Smooth muscle cell (in vitro differentiated cells): ENCODE measurements around the gene APOL4. TPM values are rescaled to one million over a fixed set of nuclear protein-coding genes. Genes with fewer than 3 reads are reported as not detected.

Experiments
- DNase-seq: peaks from one replicate; lab custom pipeline; 2025; ENCODE audit not compliant: unreplicated experiment; lab: John Stamatoyannopoulos, UW
- H2AFZ ChIP-seq: fragments of 200-600 bp; sonication (generic); 2 replicates; pipeline ENCODE4 v1.6.0; 2016; ENCODE audit warnings: antibody characterized with exemption, low read depth, mild to moderate bottlenecking
- H3F3A ChIP-seq: fragments of 200-600 bp; sonication (generic); 2 replicates; pipeline ENCODE4 v1.6.0; 2017; ENCODE audit warnings: antibody characterized with exemption, low read depth
- H3K27ac ChIP-seq: fragments of 200-600 bp; sonication (generic); 2 replicates; pipeline ENCODE4 v1.5.1; 2016; ENCODE audit warnings: low read depth, mild to moderate bottlenecking
- H3K27me3 ChIP-seq: fragments of 200-600 bp; sonication (generic); 2 replicates; pipeline ENCODE4 v1.6.1; 2016; ENCODE audit warnings: low read depth, mild to moderate bottlenecking
- H3K36me3 ChIP-seq: fragments of 200-600 bp; sonication (generic); 2 replicates; pipeline ENCODE4 v1.5.1; 2016; ENCODE audit warnings: low read depth
- H3K4me1 ChIP-seq: fragments of 200-600 bp; sonication (generic); 2 replicates; pipeline ENCODE4 v1.5.1; 2016; ENCODE audit warnings: low read depth
- H3K4me2 ChIP-seq: fragments of 200-600 bp; sonication (generic); 2 replicates; pipeline ENCODE4 v1.6.0; 2016; ENCODE audit warnings: mild to moderate bottlenecking
- H3K4me3 ChIP-seq: fragments of 200-600 bp; sonication (generic); 2 replicates; pipeline ENCODE4 v1.5.1; 2016; ENCODE audit warnings: mild to moderate bottlenecking
- H3K79me2 ChIP-seq: fragments of 200-600 bp; sonication (generic); 2 replicates; pipeline ENCODE4 v1.6.0; 2016; ENCODE audit warnings: low read depth, mild to moderate bottlenecking
- H3K9ac ChIP-seq: fragments of 200-600 bp; sonication (generic); 2 replicates; pipeline ENCODE4 v1.6.0; 2016; ENCODE audit warnings: low read depth
- H3K9me3 ChIP-seq: fragments of 200-600 bp; sonication (generic); replicated peaks from 2 replicates; pipeline ENCODE4 v1.5.1; 2016; ENCODE audit warnings: low read depth
- H4K20me1 ChIP-seq: fragments of 200-600 bp; sonication (generic); 2 replicates; pipeline ENCODE4 v1.6.0; 2016; ENCODE audit warnings: low read depth
- WGBS: methylation state at CpG from one replicate; pipeline ENCODE4 v1.1.7; 2016; ENCODE audit warnings: low lambda C conversion rate; 5-methylcytosine and 5-hydroxymethylcytosine counted together
- polyA plus RNA-seq: library from polyadenylated mRNA; unstranded; fragments of >200 nt; fragmentation: Nextera tagmentation; extraction: Ambion mirVana; gene quantifications from 2 replicates; pipeline ENCODE4 v1.2.1, GENCODE V29; 2016
- total RNA-seq: library from RNA; depleted of rRNA; stranded (reverse); fragments of >200 nt; gene quantifications from 2 replicates; pipeline ENCODE4 v1.2.3, GENCODE V29; 2014
- TF ChIP-seq, protein P1 (sequence below): fragments of 200-600 bp; sonication (generic); IDR thresholded peaks from 2 replicates; pipeline ENCODE4 v1.5.1; 2017; ENCODE audit warnings: borderline replicate concordance, mild to moderate bottlenecking, antibody characterized with exemption; ENCODE audit not compliant: insufficient read depth, poor library complexity, severe bottlenecking

APOL4 gene
- total and polyA plus RNA-seq, 2 experiments from 2014 or later, result 0.40 TPM; not detected in 1

DNA sequence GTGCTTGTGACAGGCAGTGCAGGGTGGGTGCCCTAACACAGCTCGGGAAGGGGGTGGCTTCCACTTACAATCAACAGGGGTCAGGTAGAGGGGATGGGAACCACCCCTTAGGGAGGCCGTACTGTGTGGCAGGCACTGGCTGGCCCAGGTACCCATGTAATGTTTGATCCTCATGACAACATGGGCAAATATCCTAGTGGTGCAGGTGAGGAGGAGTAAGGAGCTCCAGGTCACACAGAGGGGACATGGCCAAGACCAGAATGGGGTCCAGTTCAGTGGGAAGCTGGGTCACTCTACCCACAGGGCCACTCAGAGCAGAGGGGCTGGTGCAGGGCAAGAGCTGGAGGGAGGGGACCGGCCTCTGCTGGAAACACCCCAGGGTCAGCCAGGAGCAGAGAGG, 3.1 kb downstream of the APOL4 start:
- no peak overlapping the region for H3K4me2 ChIP-seq
- no peaks in the 10 kb centered on the region for H3K9me3 ChIP-seq
- H3F3A ChIP-seq, result peaks cover 4% of the 10 kb centered on the region
- no peak overlapping the region for H3K9ac ChIP-seq
- H3K79me2 ChIP-seq, result no peaks in the 10 kb centered on the region
- no peak overlapping the region for H3K4me3 ChIP-seq
- WGBS, result 91% methylated on average over 3 of the region's 3 CpGs
- no peak for DNase-seq
- H4K20me1 ChIP-seq, result no peaks in the 10 kb centered on the region
- H2AFZ ChIP-seq, result no peak overlapping the region
- H3K36me3 ChIP-seq, result no peaks in the 10 kb centered on the region
- H3K27me3 ChIP-seq, result no peaks in the 10 kb centered on the region
- H3K4me1 ChIP-seq, result peaks cover 30% of the 10 kb centered on the region
- H3K27ac ChIP-seq, result no peak overlapping the region
- TF ChIP-seq, protein P1, sequence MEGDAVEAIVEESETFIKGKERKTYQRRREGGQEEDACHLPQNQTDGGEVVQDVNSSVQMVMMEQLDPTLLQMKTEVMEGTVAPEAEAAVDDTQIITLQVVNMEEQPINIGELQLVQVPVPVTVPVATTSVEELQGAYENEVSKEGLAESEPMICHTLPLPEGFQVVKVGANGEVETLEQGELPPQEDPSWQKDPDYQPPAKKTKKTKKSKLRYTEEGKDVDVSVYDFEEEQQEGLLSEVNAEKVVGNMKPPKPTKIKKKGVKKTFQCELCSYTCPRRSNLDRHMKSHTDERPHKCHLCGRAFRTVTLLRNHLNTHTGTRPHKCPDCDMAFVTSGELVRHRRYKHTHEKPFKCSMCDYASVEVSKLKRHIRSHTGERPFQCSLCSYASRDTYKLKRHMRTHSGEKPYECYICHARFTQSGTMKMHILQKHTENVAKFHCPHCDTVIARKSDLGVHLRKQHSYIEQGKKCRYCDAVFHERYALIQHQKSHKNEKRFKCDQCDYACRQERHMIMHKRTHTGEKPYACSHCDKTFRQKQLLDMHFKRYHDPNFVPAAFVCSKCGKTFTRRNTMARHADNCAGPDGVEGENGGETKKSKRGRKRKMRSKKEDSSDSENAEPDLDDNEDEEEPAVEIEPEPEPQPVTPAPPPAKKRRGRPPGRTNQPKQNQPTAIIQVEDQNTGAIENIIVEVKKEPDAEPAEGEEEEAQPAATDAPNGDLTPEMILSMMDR, result no peak

- peak overlapping the region; percentile 48 for H3K9ac ChIP-seq
- no peaks in the 10 kb centered on the region for H3K79me2 ChIP-seq
- 68% methylated on average over 8 of the region's 8 CpGs for WGBS
- H4K20me1 ChIP-seq, result no peaks in the 10 kb centered on the region
- no peaks in the 10 kb centered on the region for H3K36me3 ChIP-seq
- peak overlapping the region; percentile 24 for H2AFZ ChIP-seq
- peaks cover 30% of the 10 kb centered on the region for H3K4me1 ChIP-seq
- no peaks in the 10 kb centered on the region for H3K27me3 ChIP-seq
- peak overlapping the region; percentile 71 for H3K27ac ChIP-seq
- H3F3A ChIP-seq, result peaks cover 4% of the 10 kb centered on the region
- no peak overlapping the region for H3K4me3 ChIP-seq
- TF ChIP-seq, protein P1, result no peak
- peak overlapping the region; percentile 72 for H3K4me2 ChIP-seq
- no peaks in the 10 kb centered on the region for H3K9me3 ChIP-seq
- DNase-seq, result no peak
Observed at GRCh38 chr22:36197514-36198146, 4.0 kb downstream of the APOL4 start.

DNA sequence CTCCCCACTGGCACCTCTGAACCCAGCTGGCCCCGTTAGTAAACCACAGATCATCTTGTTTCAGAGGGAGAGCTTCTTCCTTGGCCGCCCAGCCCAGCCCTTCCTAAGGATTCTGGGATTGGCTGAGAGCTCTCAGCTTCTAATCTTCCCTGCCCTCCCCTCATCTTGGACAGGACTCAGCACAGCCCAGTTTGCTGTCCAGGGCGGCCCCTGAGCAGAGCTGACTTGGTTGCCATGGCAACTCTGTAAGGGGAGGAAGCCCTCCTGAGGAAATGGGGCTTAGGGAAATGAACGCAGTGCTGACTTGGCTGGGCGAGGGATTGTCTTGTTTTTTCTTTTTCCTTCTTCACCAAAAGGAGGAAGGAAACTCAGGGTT, 4.6 kb downstream of the APOL4 start:
- DNase-seq, result peak; percentile 52
- H3F3A ChIP-seq, result peaks cover 4% of the 10 kb centered on the region
- no peaks in the 10 kb centered on the region for H3K79me2 ChIP-seq
- H3K4me2 ChIP-seq, result peak overlapping the region; percentile 72
- peak overlapping the region; percentile 24 for H2AFZ ChIP-seq
- no peaks in the 10 kb centered on the region for H3K36me3 ChIP-seq
- TF ChIP-seq, protein P1, result no peak
- peak overlapping the region; percentile 48 for H3K9ac ChIP-seq
- H3K27me3 ChIP-seq, result no peaks in the 10 kb centered on the region
- 4% methylated on average over 5 of the region's 5 CpGs for WGBS
- no peak overlapping the region for H3K4me3 ChIP-seq
- peak overlapping the region; percentile 71 for H3K27ac ChIP-seq
- no peaks in the 10 kb centered on the region for H4K20me1 ChIP-seq
- H3K4me1 ChIP-seq, result peaks cover 30% of the 10 kb centered on the region
- H3K9me3 ChIP-seq, result no peaks in the 10 kb centered on the region
